GM12873 (cell line): ENCODE results near the gene FTH1.

Experiments
- TF ChIP-seq, protein P1 (sequence below): IDR thresholded peaks from 2 replicates; pipeline ENCODE4 v1.5.1; 2012; ENCODE audit warnings: low read depth, mild to moderate bottlenecking, moderate library complexity, low read length, control low read depth; ENCODE audit not compliant: insufficient read depth; ENCODE audit errors: missing control alignments

FTH1 gene

DNA sequence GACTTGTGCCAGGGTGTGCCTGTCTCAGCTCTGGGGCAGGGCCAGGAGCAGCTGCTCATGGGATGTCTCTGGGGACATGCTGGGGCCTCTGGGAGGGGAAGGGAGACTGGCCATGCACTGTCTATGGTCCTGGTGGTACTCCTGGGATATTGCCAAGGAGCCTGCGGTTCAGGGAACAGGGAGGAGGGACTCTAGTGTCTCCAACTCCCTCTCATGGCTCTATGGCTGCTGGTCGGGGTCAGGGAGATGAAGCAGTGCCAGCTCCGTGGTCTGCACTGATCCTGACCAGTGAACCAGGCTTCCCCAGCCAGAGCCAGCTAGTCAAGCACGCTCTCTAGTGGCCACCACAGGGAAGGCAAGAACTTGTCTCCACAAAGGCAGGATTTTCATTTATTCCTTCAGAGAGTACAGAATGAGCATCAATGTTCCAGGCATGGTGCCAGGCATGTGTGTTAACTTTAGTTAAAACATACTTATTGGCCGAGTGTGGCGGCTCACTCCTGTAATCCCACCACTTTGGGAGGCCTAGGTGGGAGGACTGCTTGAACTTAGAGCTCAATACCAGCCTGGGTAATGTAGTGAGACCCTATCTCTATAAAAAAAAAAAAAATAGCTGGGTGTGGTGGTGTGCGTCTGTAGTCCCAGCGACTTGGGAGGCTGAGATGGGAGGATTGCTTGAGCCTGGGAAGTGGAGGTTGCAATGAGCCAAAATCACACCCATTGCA is 19.8 kb downstream of the FTH1 start:
- TF ChIP-seq, protein P1, sequence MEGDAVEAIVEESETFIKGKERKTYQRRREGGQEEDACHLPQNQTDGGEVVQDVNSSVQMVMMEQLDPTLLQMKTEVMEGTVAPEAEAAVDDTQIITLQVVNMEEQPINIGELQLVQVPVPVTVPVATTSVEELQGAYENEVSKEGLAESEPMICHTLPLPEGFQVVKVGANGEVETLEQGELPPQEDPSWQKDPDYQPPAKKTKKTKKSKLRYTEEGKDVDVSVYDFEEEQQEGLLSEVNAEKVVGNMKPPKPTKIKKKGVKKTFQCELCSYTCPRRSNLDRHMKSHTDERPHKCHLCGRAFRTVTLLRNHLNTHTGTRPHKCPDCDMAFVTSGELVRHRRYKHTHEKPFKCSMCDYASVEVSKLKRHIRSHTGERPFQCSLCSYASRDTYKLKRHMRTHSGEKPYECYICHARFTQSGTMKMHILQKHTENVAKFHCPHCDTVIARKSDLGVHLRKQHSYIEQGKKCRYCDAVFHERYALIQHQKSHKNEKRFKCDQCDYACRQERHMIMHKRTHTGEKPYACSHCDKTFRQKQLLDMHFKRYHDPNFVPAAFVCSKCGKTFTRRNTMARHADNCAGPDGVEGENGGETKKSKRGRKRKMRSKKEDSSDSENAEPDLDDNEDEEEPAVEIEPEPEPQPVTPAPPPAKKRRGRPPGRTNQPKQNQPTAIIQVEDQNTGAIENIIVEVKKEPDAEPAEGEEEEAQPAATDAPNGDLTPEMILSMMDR: peak; percentile 99

DNA sequence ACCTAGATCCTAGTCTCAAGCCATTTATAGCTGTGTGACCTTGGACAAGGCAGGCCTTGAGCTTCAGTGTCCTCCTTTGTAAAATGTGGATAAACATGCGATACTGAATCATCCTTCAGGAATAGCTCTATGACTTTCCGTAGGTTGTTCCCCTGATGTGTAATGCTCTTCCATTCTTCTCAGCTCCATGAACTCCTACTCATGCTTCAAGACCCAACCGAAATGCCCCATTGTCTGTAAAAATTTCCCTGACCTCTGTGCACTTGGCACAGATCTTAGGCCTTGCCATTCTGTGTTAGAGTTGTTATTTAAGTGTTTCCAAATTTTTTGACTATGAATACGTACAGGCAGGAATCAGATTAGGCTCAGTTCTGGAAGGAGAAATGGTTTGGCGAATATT is 20.5 kb downstream of the FTH1 start:
- TF ChIP-seq, protein P1: no peak

DNA sequence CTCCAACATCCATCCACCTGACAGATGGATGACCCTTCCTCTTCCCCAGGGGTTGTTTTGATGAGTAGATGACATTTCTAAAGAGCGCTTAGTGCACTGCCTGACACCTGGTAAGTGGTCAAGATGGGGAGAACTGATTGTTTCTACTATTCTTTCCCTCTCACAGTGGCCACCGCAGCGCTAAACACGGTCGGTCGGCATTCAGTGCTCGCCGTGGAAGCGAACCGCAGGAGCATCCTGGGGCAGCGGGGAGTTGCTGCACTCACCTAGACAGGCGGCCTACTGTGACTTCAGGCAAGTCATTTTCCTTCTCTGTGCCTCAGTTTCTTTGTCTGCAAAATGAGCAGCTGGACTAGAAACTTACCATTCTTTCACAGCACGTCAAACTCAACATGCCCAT is 22.2 kb downstream of the FTH1 start:
- TF ChIP-seq, protein P1: no peak

DNA sequence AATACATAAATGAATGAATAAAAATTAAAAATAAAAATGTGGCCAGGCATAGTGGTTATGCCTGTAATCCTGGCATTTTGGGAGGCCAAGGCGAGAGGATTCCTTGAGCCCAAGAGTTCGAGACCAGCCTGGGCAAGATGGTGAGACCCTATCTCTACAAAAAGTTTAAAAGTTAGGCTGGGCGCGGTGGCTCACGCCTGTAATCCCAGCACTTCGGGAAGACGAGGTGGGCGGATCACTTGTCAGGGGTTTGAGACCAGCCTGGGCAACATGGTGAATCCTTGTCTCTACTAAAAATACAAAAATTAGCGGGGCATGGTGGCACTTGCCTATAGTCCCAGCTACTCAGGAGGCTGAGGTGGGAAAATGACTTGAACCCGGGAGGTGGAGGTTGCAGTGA is 27.0 kb downstream of the FTH1 start:
- TF ChIP-seq, protein P1: no peak

DNA sequence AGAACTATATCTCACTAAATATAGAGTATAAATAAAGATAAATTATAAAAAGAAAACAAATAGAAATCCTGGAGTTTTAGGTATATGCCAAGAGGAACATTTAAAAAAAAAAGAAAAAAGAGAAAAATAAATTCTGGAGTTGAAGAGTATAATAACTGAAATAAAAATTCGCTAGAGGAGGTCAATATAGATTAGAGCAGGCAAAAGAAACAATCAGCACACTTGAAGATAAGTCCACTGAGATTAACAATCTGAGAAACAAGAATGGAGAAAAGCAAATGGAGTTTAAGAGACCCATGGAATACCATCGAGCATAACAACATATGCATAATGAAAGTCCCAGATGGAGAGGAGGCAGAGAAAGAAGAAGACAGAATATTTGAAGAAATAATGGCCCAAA is 31.6 kb downstream of the FTH1 start:
- TF ChIP-seq, protein P1: no peak

DNA sequence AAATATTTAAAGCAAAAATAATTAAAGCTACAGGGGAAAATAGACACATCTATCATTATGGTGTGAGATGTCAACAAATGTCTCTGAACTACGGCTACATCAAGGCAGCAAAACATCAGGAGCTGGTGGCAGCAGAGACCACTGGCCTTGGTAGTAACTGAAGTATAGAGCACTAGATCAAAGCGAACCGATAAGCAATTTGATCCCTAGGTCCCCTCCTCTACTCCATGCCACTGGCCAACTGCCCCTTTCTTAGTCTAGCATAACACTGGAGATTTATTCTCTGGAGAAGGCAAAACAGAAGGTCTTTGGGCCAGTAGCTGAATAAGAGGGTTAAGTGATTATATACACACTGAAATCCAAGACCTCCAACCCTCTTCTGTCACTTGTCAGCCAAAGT is 36.5 kb downstream of the FTH1 start:
- TF ChIP-seq, protein P1: no peak

DNA sequence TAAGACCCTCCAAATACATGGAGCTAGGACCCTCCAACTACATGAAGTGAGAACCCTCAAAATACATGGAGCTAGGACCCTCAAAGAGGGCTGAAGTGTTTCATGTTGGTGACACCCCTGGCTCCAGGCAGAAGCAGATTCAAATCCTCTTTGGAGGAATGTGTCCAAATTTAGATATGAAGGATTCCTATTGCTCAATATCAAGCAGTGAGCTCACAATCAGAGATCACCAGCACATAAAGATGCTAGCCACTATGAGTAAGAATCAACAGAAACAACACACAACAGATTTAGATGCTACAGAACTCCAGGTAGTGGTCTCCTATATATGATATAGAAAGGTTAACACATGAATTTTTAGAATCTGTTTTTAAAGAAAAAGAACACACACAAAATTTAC is 38.8 kb downstream of the FTH1 start:
- TF ChIP-seq, protein P1: no peak
